Smooth muscle cell (in vitro differentiated cells): ENCODE data around the gene CCL14. TPM values are rescaled to one million over a fixed set of nuclear protein-coding genes. Genes with fewer than 3 reads are reported as not detected.
A peak's percentile ranks its signal among the peaks of the same experiment; 100 is the strongest.

Source experiments
- DNase-seq: peaks from one replicate; lab custom pipeline; 2025; ENCODE audit not compliant: unreplicated experiment; lab: John Stamatoyannopoulos, UW
- H2AFZ ChIP-seq: fragments of 200-600 bp; sonication (generic); 2 replicates; pipeline ENCODE4 v1.6.0; 2016; ENCODE audit warnings: antibody characterized with exemption, low read depth, mild to moderate bottlenecking
- H3F3A ChIP-seq: fragments of 200-600 bp; sonication (generic); 2 replicates; pipeline ENCODE4 v1.6.0; 2017; ENCODE audit warnings: antibody characterized with exemption, low read depth
- H3K27ac ChIP-seq: fragments of 200-600 bp; sonication (generic); 2 replicates; pipeline ENCODE4 v1.5.1; 2016; ENCODE audit warnings: low read depth, mild to moderate bottlenecking
- H3K27me3 ChIP-seq: fragments of 200-600 bp; sonication (generic); 2 replicates; pipeline ENCODE4 v1.6.1; 2016; ENCODE audit warnings: low read depth, mild to moderate bottlenecking
- H3K36me3 ChIP-seq: fragments of 200-600 bp; sonication (generic); 2 replicates; pipeline ENCODE4 v1.5.1; 2016; ENCODE audit warnings: low read depth
- H3K4me1 ChIP-seq: fragments of 200-600 bp; sonication (generic); 2 replicates; pipeline ENCODE4 v1.5.1; 2016; ENCODE audit warnings: low read depth
- H3K4me2 ChIP-seq: fragments of 200-600 bp; sonication (generic); 2 replicates; pipeline ENCODE4 v1.6.0; 2016; ENCODE audit warnings: mild to moderate bottlenecking
- H3K4me3 ChIP-seq: fragments of 200-600 bp; sonication (generic); 2 replicates; pipeline ENCODE4 v1.5.1; 2016; ENCODE audit warnings: mild to moderate bottlenecking
- H3K79me2 ChIP-seq: fragments of 200-600 bp; sonication (generic); 2 replicates; pipeline ENCODE4 v1.6.0; 2016; ENCODE audit warnings: low read depth, mild to moderate bottlenecking
- H3K9ac ChIP-seq: fragments of 200-600 bp; sonication (generic); 2 replicates; pipeline ENCODE4 v1.6.0; 2016; ENCODE audit warnings: low read depth
- H3K9me3 ChIP-seq: fragments of 200-600 bp; sonication (generic); replicated peaks from 2 replicates; pipeline ENCODE4 v1.5.1; 2016; ENCODE audit warnings: low read depth
- H4K20me1 ChIP-seq: fragments of 200-600 bp; sonication (generic); 2 replicates; pipeline ENCODE4 v1.6.0; 2016; ENCODE audit warnings: low read depth
- WGBS: methylation state at CpG from one replicate; pipeline ENCODE4 v1.1.7; 2016; ENCODE audit warnings: low lambda C conversion rate; 5-methylcytosine and 5-hydroxymethylcytosine counted together
- polyA plus RNA-seq: library from polyadenylated mRNA; unstranded; fragments of >200 nt; fragmentation: Nextera tagmentation; extraction: Ambion mirVana; gene quantifications from 2 replicates; pipeline ENCODE4 v1.2.1, GENCODE V29; 2016
- total RNA-seq: library from RNA; depleted of rRNA; stranded (reverse); fragments of >200 nt; gene quantifications from 2 replicates; pipeline ENCODE4 v1.2.3, GENCODE V29; 2014
- TF ChIP-seq, protein P1 (sequence below): fragments of 200-600 bp; sonication (generic); IDR thresholded peaks from 2 replicates; pipeline ENCODE4 v1.5.1; 2017; ENCODE audit warnings: borderline replicate concordance, mild to moderate bottlenecking, antibody characterized with exemption; ENCODE audit not compliant: insufficient read depth, poor library complexity, severe bottlenecking

Gene CCL14
- total and polyA plus RNA-seq, 2 experiments from 2014 or later, result not detected

DNA sequence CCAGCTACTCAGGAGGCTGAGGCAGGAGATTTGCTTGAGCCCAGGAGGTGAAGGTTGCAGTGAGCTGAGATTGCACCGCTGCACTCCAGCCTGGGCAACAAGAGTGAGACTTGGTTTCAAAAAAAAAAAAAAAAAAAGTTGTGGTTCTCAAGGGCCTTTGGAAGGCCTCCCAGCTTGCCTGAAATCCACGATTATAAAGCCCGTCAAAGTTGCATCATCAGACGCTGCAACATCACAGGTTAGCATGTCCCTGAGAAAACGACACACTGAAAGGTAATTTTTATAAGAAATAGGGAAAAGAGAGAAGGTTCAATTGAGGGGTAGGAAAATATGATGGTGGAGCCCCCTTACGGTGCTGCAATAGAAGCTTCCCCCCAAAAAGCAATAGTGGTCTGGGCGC is 38.4 kb downstream of the CCL14 start:
- WGBS, result 97% methylated on average over 7 of the region's 7 CpGs
- Histone ChIP-seq H3K4me3 (no peak overlapping the region), H3K4me1 (no peaks in the 10 kb centered on the region), H2AFZ (no peak overlapping the region), H3K9me3 (no peaks in the 10 kb centered on the region), H3F3A (no peaks in the 10 kb centered on the region), H3K79me2 (no peaks in the 10 kb centered on the region), H3K9ac (no peak overlapping the region), H3K36me3 (no peaks in the 10 kb centered on the region), H3K4me2 (no peak overlapping the region), H3K27me3 (peaks cover 3% of the 10 kb centered on the region), H3K27ac (no peak overlapping the region), H4K20me1 (no peaks in the 10 kb centered on the region)
- DNase-seq, result no peak
- TF ChIP-seq, protein P1, sequence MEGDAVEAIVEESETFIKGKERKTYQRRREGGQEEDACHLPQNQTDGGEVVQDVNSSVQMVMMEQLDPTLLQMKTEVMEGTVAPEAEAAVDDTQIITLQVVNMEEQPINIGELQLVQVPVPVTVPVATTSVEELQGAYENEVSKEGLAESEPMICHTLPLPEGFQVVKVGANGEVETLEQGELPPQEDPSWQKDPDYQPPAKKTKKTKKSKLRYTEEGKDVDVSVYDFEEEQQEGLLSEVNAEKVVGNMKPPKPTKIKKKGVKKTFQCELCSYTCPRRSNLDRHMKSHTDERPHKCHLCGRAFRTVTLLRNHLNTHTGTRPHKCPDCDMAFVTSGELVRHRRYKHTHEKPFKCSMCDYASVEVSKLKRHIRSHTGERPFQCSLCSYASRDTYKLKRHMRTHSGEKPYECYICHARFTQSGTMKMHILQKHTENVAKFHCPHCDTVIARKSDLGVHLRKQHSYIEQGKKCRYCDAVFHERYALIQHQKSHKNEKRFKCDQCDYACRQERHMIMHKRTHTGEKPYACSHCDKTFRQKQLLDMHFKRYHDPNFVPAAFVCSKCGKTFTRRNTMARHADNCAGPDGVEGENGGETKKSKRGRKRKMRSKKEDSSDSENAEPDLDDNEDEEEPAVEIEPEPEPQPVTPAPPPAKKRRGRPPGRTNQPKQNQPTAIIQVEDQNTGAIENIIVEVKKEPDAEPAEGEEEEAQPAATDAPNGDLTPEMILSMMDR, result no peak

DNA sequence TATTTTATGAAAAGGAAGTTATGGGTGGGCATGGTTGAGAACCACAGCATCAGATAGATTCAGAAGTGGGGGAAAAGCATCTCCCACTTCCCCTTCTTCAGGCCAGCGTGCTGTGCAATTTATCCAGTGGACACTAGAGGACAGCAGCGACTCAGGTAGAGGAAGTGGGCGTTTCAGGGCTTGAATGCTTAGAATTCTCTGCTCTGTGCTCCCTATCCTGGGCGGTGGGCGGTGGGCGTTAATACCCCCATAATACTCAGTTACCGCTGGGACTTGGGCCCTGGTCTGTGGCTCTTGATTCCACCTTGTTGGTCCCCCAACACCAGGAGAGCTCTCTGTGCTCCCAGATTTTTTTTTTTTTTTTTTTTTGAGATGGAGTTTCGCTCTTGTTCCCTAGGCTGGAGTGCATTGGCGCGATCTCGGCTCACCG is 39.4 kb downstream of the CCL14 start:
- H3K4me2 ChIP-seq, result peak overlapping the region; percentile 67
- TF ChIP-seq, protein P1, result peak; percentile 69
- H3K27me3 ChIP-seq, result no peaks in the 10 kb centered on the region
- DNase-seq, result no peak
- H3K4me3 ChIP-seq, result peak overlapping the region; percentile 21
- H2AFZ ChIP-seq, result no peak overlapping the region
- no peak overlapping the region for H3K27ac ChIP-seq
- no peaks in the 10 kb centered on the region for H3F3A ChIP-seq
- H4K20me1 ChIP-seq, result no peaks in the 10 kb centered on the region
- no peaks in the 10 kb centered on the region for H3K4me1 ChIP-seq
- no peaks in the 10 kb centered on the region for H3K36me3 ChIP-seq
- no peaks in the 10 kb centered on the region for H3K9me3 ChIP-seq
- no peak overlapping the region for H3K9ac ChIP-seq
- H3K79me2 ChIP-seq, result no peaks in the 10 kb centered on the region
- 40% methylated on average over 12 of the region's 12 CpGs for WGBS

DNA sequence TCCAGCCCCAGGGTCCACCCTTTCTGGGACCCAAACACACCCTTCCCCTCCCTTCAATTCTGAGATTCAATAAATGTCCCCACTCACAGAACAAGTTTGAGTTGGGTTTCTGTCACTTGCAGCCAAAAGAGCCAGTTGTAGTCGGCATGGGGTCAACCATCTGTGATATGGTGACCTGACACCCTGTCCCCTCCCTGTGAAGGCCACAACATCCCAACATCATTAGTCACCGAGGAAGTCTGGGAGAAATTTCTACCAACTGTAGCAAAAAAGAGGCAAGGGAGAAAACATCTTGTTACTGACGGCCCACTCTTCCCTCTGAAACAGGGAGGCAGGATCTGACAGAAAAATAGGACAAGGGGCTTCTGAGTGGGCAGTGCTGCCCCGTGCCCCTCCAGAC is 42.4 kb downstream of the CCL14 start:
- Histone ChIP-seq H3K9ac (no peak overlapping the region), H4K20me1 (no peaks in the 10 kb centered on the region), H3K36me3 (no peaks in the 10 kb centered on the region), H3K27ac (no peak overlapping the region), H3K4me3 (no peak overlapping the region), H3K27me3 (no peaks in the 10 kb centered on the region), H3K9me3 (no peaks in the 10 kb centered on the region), H3F3A (no peaks in the 10 kb centered on the region), H3K79me2 (no peaks in the 10 kb centered on the region), H2AFZ (no peak overlapping the region), H3K4me1 (no peaks in the 10 kb centered on the region), H3K4me2 (no peak overlapping the region)
- TF ChIP-seq, protein P1, result no peak
- no peak for DNase-seq
- 78% methylated on average over 4 of the region's 4 CpGs for WGBS

DNA sequence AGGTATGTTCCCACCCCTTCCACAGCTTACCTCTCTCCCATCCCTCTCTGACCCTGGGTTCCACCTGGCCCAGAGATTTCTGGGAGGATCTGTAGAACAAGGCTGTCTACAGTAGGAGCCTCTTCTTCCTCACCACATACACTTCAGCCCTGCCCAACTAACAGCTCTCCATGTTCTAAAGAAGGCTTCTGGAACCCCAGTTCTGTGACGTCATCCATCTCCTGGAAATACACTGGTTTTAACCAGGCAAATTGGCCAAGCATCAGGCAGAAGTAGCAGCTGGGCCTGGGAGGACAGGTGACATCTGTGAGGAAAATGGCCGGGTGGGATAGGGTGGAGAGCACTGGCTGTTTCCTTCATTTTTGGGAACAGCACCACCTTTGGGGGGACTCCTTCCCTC is 43.0 kb downstream of the CCL14 start, which contains the start of gene LYZL6:
TSS of gene LYZL6 (minus strand) at position 177 of the 400 bp plus-strand sequence. CDS start 4,357 bp downstream, outside the sequence.
- no peak within 1 kb of the TSS for H3K4me3 ChIP-seq
- no peak within 1 kb of the TSS for H3K27ac ChIP-seq
- no peak within 1 kb of the TSS for H2AFZ ChIP-seq
- H3K4me2 ChIP-seq, result no peak within 1 kb of the TSS
- 91% methylated on average over 2 of the region's 2 CpGs for WGBS
- TF ChIP-seq, protein P1, result no peak
- H3F3A ChIP-seq, result no peaks in the 10 kb centered on the region
- DNase-seq, result no peak
- no peaks in the 10 kb centered on the region for H3K79me2 ChIP-seq
- no peaks in the 10 kb centered on the region for H3K27me3 ChIP-seq
- H3K9ac ChIP-seq, result no peak within 1 kb of the TSS
- H4K20me1 ChIP-seq, result no peaks in the 10 kb centered on the region
- H3K9me3 ChIP-seq, result no peaks in the 10 kb centered on the region
- no peaks in the 10 kb centered on the region for H3K36me3 ChIP-seq
- no peaks in the 10 kb centered on the region for H3K4me1 ChIP-seq
